Omental fat pad (tissue), 4 donors: ENCODE data around the gene ESYT3. TPM values are rescaled to one million over a fixed set of nuclear protein-coding genes. Genes with fewer than 3 reads are reported as not detected.
"Not testable (repeated sequence)": the region's sequence is repeated elsewhere in the genome, so short reads cannot be mapped to it uniquely, and the experiment has no call there.

ENCODE experiments used
- ATAC-seq: fragments of 150-250 bp; one replicate; pipeline ENCODE4 v1.9.1; 2016; ENCODE audit warnings: mild to moderate bottlenecking, moderate library complexity; ENCODE audit not compliant: low FRiP score
- DNase-seq: peaks from one replicate; pipeline ENCODE4 v3.0.0-alpha.2; 2019; ENCODE audit warnings: low spot score
- CTCF ChIP-seq, 3 donors: fragments of 450-650 bp; IDR thresholded peaks; one replicate each; pipeline ENCODE4 v1.5.1; 2016 to 2017; ENCODE audit warnings: antibody characterized with exemption in 3 of 3, mild to moderate bottlenecking in 3 of 3, moderate library complexity in 2 of 3
- total RNA-seq, 4 donors: library from RNA; depleted of rRNA; stranded (reverse); fragments of >200 nt; gene quantifications; one replicate each; pipeline ENCODE4 v1.1.0, GENCODE V29; 2016

ESYT3 gene
- total RNA-seq, 4 donors from 2014 or later: 0.75 to 2.3 (median 1.5) TPM; not detected in 1

GRCh38 chr3:138426211-138426610 is 8.2 kb upstream of the ESYT3 start:
- ATAC-seq (no peak), DNase-seq (no peak)
- TF ChIP-seq CTCF (IDR thresholded peaks at IDR 0.05): no peak

- DNase-seq, ATAC-seq: not testable (repeated sequence)
Observed at GRCh38 chr3:138426754-138427153, 7.7 kb upstream of the ESYT3 start.

- no peak for ATAC-seq
- TF ChIP-seq CTCF (IDR thresholded peaks at IDR 0.05): no peak
- DNase-seq: no peak
Observed at GRCh38 chr3:138429665-138430064, 4.8 kb upstream of the ESYT3 start.

GRCh38 chr3:138432576-138433240 is 1.7 kb upstream of the ESYT3 start:
- no peak for DNase-seq
- TF ChIP-seq CTCF (IDR thresholded peaks at IDR 0.05): no peak
- ATAC-seq: no peak

- ATAC-seq (no peak), DNase-seq (no peak)
- no peak for TF ChIP-seq CTCF (IDR thresholded peaks at IDR 0.05)
Observed at GRCh38 chr3:138433892-138434275, 532 bp upstream of the ESYT3 start.

GRCh38 chr3:138434875-138435772 is 708 bp downstream of the ESYT3 start:
- no peak for TF ChIP-seq CTCF (IDR thresholded peaks at IDR 0.05)
- peak; percentile 35 for ATAC-seq

GRCh38 chr3:138435840-138436239 is 1.4 kb downstream of the ESYT3 start:
- DNase-seq: no peak

More at GRCh38 chr3:138434875-138435772, 708 bp downstream of the ESYT3 start:
- DNase-seq: no peak

More at GRCh38 chr3:138435840-138436239, 1.4 kb downstream of the ESYT3 start:
- no peak for TF ChIP-seq CTCF (IDR thresholded peaks at IDR 0.05)
- no peak for ATAC-seq
